Left lung (tissue), 10 donors: ENCODE data around the gene TMEM43. TPM values are rescaled to one million over a fixed set of nuclear protein-coding genes. Genes with fewer than 3 reads are reported as not detected.
A peak's percentile ranks its signal among the peaks of the same experiment; 100 is the strongest.

ENCODE experiments used
- ATAC-seq: fragments of 200-7000 bp; cut with Tn5 transposase; one replicate; pipeline ENCODE4 v1.9.1; 2020; ENCODE audit warnings: moderate library complexity
- DNase-seq, 4 donors: peaks; one replicate each; pipeline ENCODE4 v3.0.0-alpha.2; 2013 to 2020
- H3K27ac ChIP-seq, 2 donors: fragments of 200-600 bp; sonication (generic) in 1 of 2; one replicate each; pipeline versions ENCODE4 v1.5.0 to v1.8.0; 2020 to 2021
- H3K27me3 ChIP-seq, 2 donors: fragments of 200-600 bp; sonication (generic) in 1 of 2; one replicate each; pipeline versions ENCODE4 v1.5.0 to v1.8.0; 2020 to 2021
- H3K36me3 ChIP-seq, 2 donors: fragments of 200-600 bp; sonication (generic) in 1 of 2; one replicate each; pipeline versions ENCODE4 v1.5.0 to v1.8.0; 2020 to 2021
- H3K4me1 ChIP-seq, 2 donors: fragments of 200-600 bp; one replicate each; pipeline ENCODE4 v1.8.0; 2021
- H3K4me3 ChIP-seq, 2 donors: fragments of 200-600 bp; sonication (generic) in 1 of 2; one replicate each; pipeline versions ENCODE4 v1.5.0 to v1.8.0; 2020 to 2021; ENCODE audit warnings: mild to moderate bottlenecking in 1 of 2
- H3K9me3 ChIP-seq, 2 donors: fragments of 200-600 bp; sonication (generic) in 1 of 2; one replicate each; pipeline versions ENCODE4 v1.5.0 to v1.8.0; 2020 to 2021
- intact Hi-C, 2 donors: fragments of 100-400 bp; cut with DNase I; formaldehyde crosslinking; loops; one replicate each; pipeline versions ENCODE4 v1.11.2 to v1.14.2; 2022
- polyA plus RNA-seq, 6 donors: library from polyadenylated mRNA; unstranded; fragments of 120-200 nt; gene quantifications; one replicate each; pipeline ENCODE4 v1.2.1, GENCODE V29; 2013; ENCODE audit not compliant: insufficient read length in 6 of 6
- total RNA-seq, 2 donors: library from RNA; stranded (reverse); fragmentation: NEBNext Ultra II Directional; extraction: Animal tissue kit (Norgen Biotek cat#: 25700); gene quantifications; one replicate each; pipeline ENCODE4 v1.2.1, GENCODE V29; 2021
- TF ChIP-seq, protein P1 (sequence below), 2 donors: fragments of 200-600 bp; sonication (generic) in 1 of 2; IDR thresholded peaks; one replicate each; pipeline versions ENCODE4 v1.5.0 to v1.8.0; 2021; ENCODE audit warnings: antibody characterized with exemption in 2 of 2
- donor health status: DM: no; HTN: yes; CAD: no.
- donor health status: DM: no; HTN: no; CAD: no.

TMEM43 gene
- total and polyA plus RNA-seq, 8 donors: 62.2 to 104 (median 64.3) TPM

- H3K27me3 ChIP-seq: no peaks in the 10 kb centered on the region
- H3K4me3 ChIP-seq: peak within 1 kb of the TSS; percentile 72 to 74
- H3K36me3 ChIP-seq: peaks cover 0 to 19% of the 10 kb centered on the region in 2 donors
- peak within 1 kb of the TSS; percentile 92 to 96 for H3K27ac ChIP-seq
- ATAC-seq: peak; percentile 100
- TF ChIP-seq, protein P1, sequence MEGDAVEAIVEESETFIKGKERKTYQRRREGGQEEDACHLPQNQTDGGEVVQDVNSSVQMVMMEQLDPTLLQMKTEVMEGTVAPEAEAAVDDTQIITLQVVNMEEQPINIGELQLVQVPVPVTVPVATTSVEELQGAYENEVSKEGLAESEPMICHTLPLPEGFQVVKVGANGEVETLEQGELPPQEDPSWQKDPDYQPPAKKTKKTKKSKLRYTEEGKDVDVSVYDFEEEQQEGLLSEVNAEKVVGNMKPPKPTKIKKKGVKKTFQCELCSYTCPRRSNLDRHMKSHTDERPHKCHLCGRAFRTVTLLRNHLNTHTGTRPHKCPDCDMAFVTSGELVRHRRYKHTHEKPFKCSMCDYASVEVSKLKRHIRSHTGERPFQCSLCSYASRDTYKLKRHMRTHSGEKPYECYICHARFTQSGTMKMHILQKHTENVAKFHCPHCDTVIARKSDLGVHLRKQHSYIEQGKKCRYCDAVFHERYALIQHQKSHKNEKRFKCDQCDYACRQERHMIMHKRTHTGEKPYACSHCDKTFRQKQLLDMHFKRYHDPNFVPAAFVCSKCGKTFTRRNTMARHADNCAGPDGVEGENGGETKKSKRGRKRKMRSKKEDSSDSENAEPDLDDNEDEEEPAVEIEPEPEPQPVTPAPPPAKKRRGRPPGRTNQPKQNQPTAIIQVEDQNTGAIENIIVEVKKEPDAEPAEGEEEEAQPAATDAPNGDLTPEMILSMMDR (IDR thresholded peaks at IDR 0.05): peak in 1 of 2 donors; percentile 34
- peak; percentile 97 to 99 (median 98) for DNase-seq
- no peaks in the 10 kb centered on the region for H3K9me3 ChIP-seq
- intact Hi-C loops: loop anchor here in 1 of 2 donors (2.0 kb wide), 1 partner anchor 34 kb away; no protein-coding TSS in a partner anchor
- peaks cover 10 to 53% of the 10 kb centered on the region in 2 donors for H3K4me1 ChIP-seq
These were observed 53.6 kb downstream of the TMEM43 start, which contains the start of the genes LSM3 and XPC for GRCh38 chr3:14178247-14179113. TSS of gene LSM3 (plus strand) at chr3:14178817. CDS start at chr3:14178861, 44 bp downstream. TSS of gene XPC (minus strand) at chr3:14178601. CDS start at chr3:14178568, 33 bp downstream.

- H3K9me3 ChIP-seq: no peaks in the 10 kb centered on the region
- ATAC-seq (no peak), DNase-seq (no peak)
- H3K36me3 ChIP-seq: peaks cover 0 to 25% of the 10 kb centered on the region in 2 donors
- H3K4me3 ChIP-seq: peak overlapping the region; percentile 72 to 74
- H3K27me3 ChIP-seq: no peaks in the 10 kb centered on the region
- peaks cover 10 to 53% of the 10 kb centered on the region in 2 donors for H3K4me1 ChIP-seq
- intact Hi-C loops: loop anchor here in 1 of 2 donors (2.0 kb wide), 1 partner anchor 34 kb away; no protein-coding TSS in a partner anchor
- TF ChIP-seq, protein P1 (IDR thresholded peaks at IDR 0.05): no peak
- H3K27ac ChIP-seq: peak overlapping the region; percentile 92 to 96
These were observed 54.2 kb downstream of the TMEM43 start for GRCh38 chr3:14179114-14179465.

DNA sequence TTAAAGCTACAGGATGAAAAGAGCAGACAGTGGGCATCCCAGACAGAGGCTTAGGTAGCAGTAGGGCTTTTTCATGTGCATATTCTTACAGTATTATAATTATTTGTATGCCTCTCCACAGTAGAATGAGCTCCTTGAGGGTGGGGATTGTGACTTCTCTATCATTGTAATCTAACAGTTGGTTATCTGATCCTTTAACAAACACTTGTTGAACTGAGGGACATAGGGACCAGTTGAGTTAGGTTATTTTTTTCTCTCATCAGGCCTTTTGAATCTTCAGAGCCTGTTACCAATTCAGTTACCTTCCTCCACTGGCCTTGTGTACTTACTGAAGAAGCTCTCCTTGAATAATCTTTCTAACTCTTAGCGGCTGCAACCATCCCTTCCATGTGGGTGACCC, 54.9 kb downstream of the TMEM43 start:
- no peak for DNase-seq
- H3K27me3 ChIP-seq: no peaks in the 10 kb centered on the region
- intact Hi-C loops: loop anchor here in 1 of 2 donors (2.0 kb wide), 1 partner anchor 35 kb away; no protein-coding TSS in a partner anchor
- H3K4me3 ChIP-seq: peak overlapping the region in 1 of 2 donors; percentile 74
- TF ChIP-seq, protein P1 (IDR thresholded peaks at IDR 0.05): no peak
- H3K4me1 ChIP-seq: peaks cover 10 to 53% of the 10 kb centered on the region in 2 donors
- ATAC-seq: no peak
- no peaks in the 10 kb centered on the region for H3K9me3 ChIP-seq
- H3K36me3 ChIP-seq: peaks cover 0 to 31% of the 10 kb centered on the region in 2 donors
- no peak overlapping the region for H3K27ac ChIP-seq

- Histone ChIP-seq H3K27me3 (no peaks in the 10 kb centered on the region), H3K9me3 (no peaks in the 10 kb centered on the region), H3K27ac (no peak overlapping the region), H3K4me1 (peaks cover 10 to 40% of the 10 kb centered on the region in 2 donors), H3K36me3 (peaks cover 0 to 46% of the 10 kb centered on the region in 2 donors), H3K4me3 (no peak overlapping the region)
- DNase-seq (no peak), ATAC-seq (no peak)
- intact Hi-C loops: no loop called here
- TF ChIP-seq, protein P1 (IDR thresholded peaks at IDR 0.05): no peak
These were observed 56.4 kb downstream of the TMEM43 start for GRCh38 chr3:14181253-14181652.

DNA sequence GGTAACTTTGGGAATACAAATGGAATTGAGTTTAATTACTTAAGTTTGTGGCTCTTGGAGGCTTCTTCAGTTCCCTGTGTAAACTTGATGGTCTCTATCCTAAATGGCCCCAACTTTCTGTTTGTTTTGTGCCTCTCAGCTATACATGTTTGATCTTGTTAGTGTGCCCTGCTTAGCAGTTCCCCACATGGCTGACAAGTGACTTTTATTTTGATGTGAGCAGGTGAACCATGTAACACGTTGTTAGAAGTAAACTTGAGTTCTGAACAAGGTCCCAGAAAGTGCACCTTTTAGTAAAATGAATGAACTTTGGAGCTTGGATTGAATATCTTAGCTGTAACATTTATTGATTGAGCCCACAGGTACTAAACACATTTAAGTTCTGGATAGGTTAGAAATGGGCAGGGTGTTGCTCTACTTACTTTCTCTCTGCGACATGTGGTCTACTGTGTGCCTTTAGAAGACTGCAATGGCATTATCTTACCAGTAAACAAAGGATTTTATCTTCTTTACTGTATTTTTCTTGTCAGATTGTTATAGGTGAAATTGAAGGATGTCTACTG, 58.2 kb downstream of the TMEM43 start:
- H3K4me1 ChIP-seq: peaks cover 0 to 24% of the 10 kb centered on the region in 2 donors
- H3K4me3 ChIP-seq: no peak overlapping the region
- H3K9me3 ChIP-seq: no peaks in the 10 kb centered on the region
- H3K27me3 ChIP-seq: no peaks in the 10 kb centered on the region
- intact Hi-C loops: no loop called here
- no peak for ATAC-seq
- no peak for DNase-seq
- peaks cover 3 to 64% of the 10 kb centered on the region in 2 donors for H3K36me3 ChIP-seq
- TF ChIP-seq, protein P1 (IDR thresholded peaks at IDR 0.05): no peak
- H3K27ac ChIP-seq: no peak overlapping the region
